GM12873 (cell line): ENCODE data around the gene KCNC2.

Source experiments
- CTCF ChIP-seq: IDR thresholded peaks from 2 replicates; pipeline ENCODE4 v1.5.1; 2012; ENCODE audit warnings: low read depth, mild to moderate bottlenecking, moderate library complexity, low read length, control low read depth; ENCODE audit not compliant: insufficient read depth; ENCODE audit errors: missing control alignments

Gene KCNC2

GRCh38 chr12:75011120-75011519 is 198.5 kb downstream of the KCNC2 start:
- TF ChIP-seq CTCF = no peak

GRCh38 chr12:75007133-75007532 is 202.5 kb downstream of the KCNC2 start:
- TF ChIP-seq CTCF = no peak

DNA sequence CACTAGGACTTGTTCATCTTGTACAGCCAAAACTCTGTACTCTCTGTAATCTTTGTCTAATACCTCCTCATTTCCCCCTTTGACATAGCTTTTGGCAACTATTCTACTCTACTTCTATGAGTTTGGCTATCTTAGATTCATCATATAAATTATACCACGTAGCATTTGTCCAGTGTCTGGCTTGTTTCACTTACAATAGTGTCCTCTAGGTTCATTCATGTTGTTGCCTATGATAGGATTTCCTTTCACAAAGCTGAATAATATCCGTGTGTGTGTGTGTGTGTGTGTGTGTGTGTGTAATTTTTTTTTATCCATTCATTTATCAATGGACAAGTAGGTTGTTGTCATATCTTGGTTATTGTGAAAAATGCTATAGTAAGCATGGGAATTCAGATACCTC is 209.5 kb downstream of the KCNC2 start:
- no peak for TF ChIP-seq CTCF

DNA sequence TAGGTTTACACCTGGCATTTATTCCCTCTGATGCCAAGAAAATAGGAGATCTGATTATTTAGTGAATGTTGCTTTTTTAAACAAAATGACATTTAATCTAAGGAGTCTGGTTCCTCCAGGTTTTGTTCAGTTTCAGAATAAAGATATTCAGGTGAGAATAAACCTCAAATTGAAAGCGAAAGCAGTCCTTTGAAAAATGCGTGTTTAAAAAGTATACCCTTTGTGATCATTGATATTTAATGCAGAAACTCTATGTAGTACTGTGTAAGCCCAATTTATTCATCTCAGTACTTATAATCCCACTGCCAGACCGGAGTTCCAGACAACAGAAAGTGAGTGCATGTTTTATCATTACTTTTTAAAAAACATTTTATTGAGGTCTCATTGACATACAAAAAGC is 210.2 kb downstream of the KCNC2 start:
- TF ChIP-seq CTCF = no peak
